Natural killer cell (primary cell): ENCODE data around the gene PILRA. TPM values are rescaled to one million over a fixed set of nuclear protein-coding genes. Genes with fewer than 3 reads are reported as not detected.

Experiments
- ATAC-seq, 3 donors: fragments of 150-1000 bp in 2 of 3; fragments of 200-7000 bp in 1 of 3; cut with Tn5 transposase; 1 replicate in 1 of 3; 2 replicates in 2 of 3; pipeline ENCODE4 v1.10.0; 2021; ENCODE audit warnings: mild to moderate bottlenecking in 2 of 3, moderate library complexity in 2 of 3
- DNase-seq, 2 donors: peaks; one replicate each; pipeline versions ENCODE4 v3.0.0 to v3.0.0-alpha.2; 2013 to 2021; ENCODE audit warnings: mixed read lengths in 1 of 2
- H3K27ac ChIP-seq: one replicate; pipeline ENCODE4 v1.5.1; 2013; ENCODE audit warnings: mild to moderate bottlenecking, low read length
- H3K27me3 ChIP-seq: one replicate; pipeline ENCODE4 v1.6.1; 2013; ENCODE audit warnings: low read length; ENCODE audit not compliant: control insufficient read depth, insufficient read depth
- H3K36me3 ChIP-seq: one replicate; pipeline ENCODE4 v1.6.1; 2013; ENCODE audit warnings: low read length; ENCODE audit not compliant: control insufficient read depth, insufficient read depth
- H3K4me1 ChIP-seq: one replicate; pipeline ENCODE4 v1.6.1; 2013; ENCODE audit warnings: low read length; ENCODE audit not compliant: control insufficient read depth, insufficient read depth
- H3K4me3 ChIP-seq: one replicate; pipeline ENCODE4 v1.5.1; 2013; ENCODE audit warnings: low read length
- H3K9me3 ChIP-seq: one replicate; pipeline ENCODE4 v1.6.1; 2013; ENCODE audit warnings: low read length; ENCODE audit not compliant: control insufficient read depth, insufficient read depth
- H3K27ac Mint-ChIP-seq, 2 donors: one replicate each; pipeline ENCODE4 v1.8.0; 2022; ENCODE audit warnings: mild to moderate bottlenecking in 2 of 2, mixed read lengths in 2 of 2, moderate library complexity in 1 of 2
- H3K27me3 Mint-ChIP-seq, 2 donors: one replicate each; pipeline ENCODE4 v1.8.0; 2022; ENCODE audit warnings: low read depth in 2 of 2, mixed read lengths in 2 of 2
- H3K36me3 Mint-ChIP-seq: one replicate; pipeline ENCODE4 v1.8.0; 2022; ENCODE audit warnings: mixed read lengths
- H3K4me1 Mint-ChIP-seq, 2 donors: one replicate each; pipeline ENCODE4 v1.8.0; 2022; ENCODE audit warnings: mixed read lengths in 2 of 2
- H3K4me3 Mint-ChIP-seq: one replicate; pipeline ENCODE4 v1.8.0; 2022; ENCODE audit warnings: mild to moderate bottlenecking, moderate library complexity, mixed read lengths
- H3K9me3 Mint-ChIP-seq, 2 donors: one replicate each; pipeline ENCODE4 v1.8.0; 2022; ENCODE audit warnings: mixed read lengths in 2 of 2
- CTCF ChIP-seq: fragments of 200-600 bp; IDR thresholded peaks from one replicate; pipeline ENCODE4 v1.8.0; 2022; ENCODE audit warnings: antibody characterized with exemption
- WGBS: methylation state at CpG from one replicate; pipeline ENCODE4 v1.1.7; 2013; ENCODE audit warnings: missing lambda C conversion rate; ENCODE audit not compliant: insufficient coverage; 5-methylcytosine and 5-hydroxymethylcytosine counted together
- intact Hi-C: fragments of 100-400 bp; cut with micrococcal nuclease; formaldehyde crosslinking; loops from one replicate; pipeline ENCODE4 v1.14.2; 2022
- total RNA-seq, 4 donors: library from RNA; stranded (reverse); fragments of 120-200 nt in 1 of 4; gene quantifications; one replicate each; pipeline versions ENCODE4 v1.2.3 to v1.2.4, GENCODE V29; 2013 to 2022

PILRA gene
- total RNA-seq, 3 donors from 2014 or later (not counting 1 experiment from before 2014, with no cell fraction given), result 18.8 to 38.8 (median 29.4) TPM

GRCh38 chr7:100402241-100402640 lies 29.0 kb downstream of the PILRA start:
- H3K4me1 Mint-ChIP-seq, result peaks cover 11 to 18% of the 10 kb centered on the region in 2 donors
- H3K27ac Mint-ChIP-seq, result no peak overlapping the region
- H3K4me1 ChIP-seq, result peaks cover 13% of the 10 kb centered on the region
- TF ChIP-seq CTCF, result no peak
- no peaks in the 10 kb centered on the region for H3K27me3 ChIP-seq
- H3K36me3 ChIP-seq, result no peaks in the 10 kb centered on the region
- H3K27me3 Mint-ChIP-seq, result no peaks in the 10 kb centered on the region
- intact Hi-C loops, result loop anchor here (5.0 kb wide), 1 partner anchor 35 kb away; no protein-coding TSS in a partner anchor
- no peaks in the 10 kb centered on the region for H3K36me3 Mint-ChIP-seq
- ATAC-seq (no peak), DNase-seq (no peak)
- H3K9me3 ChIP-seq, result no peaks in the 10 kb centered on the region
- 100% methylated on average over 2 of the region's 2 CpGs for WGBS
- no peak overlapping the region for H3K4me3 ChIP-seq
- no peaks in the 10 kb centered on the region for H3K9me3 Mint-ChIP-seq
- no peak overlapping the region for H3K4me3 Mint-ChIP-seq
- H3K27ac ChIP-seq, result no peak overlapping the region

GRCh38 chr7:100406767-100407166 lies 33.5 kb downstream of the PILRA start:
- intact Hi-C loops, result loop anchor here (1.0 to 5.0 kb wide), 2 partner anchors 134 to 216 kb away; no protein-coding TSS in a partner anchor
- H3K4me1 ChIP-seq, result peaks cover 4% of the 10 kb centered on the region
- TF ChIP-seq CTCF, result no peak
- WGBS, result 86% methylated on average over 4 of the region's 6 CpGs
- H3K4me3 Mint-ChIP-seq, result no peak overlapping the region
- H3K4me1 Mint-ChIP-seq, result no peaks in the 10 kb centered on the region
- no peaks in the 10 kb centered on the region for H3K9me3 ChIP-seq
- H3K9me3 Mint-ChIP-seq, result no peaks in the 10 kb centered on the region
- no peak overlapping the region for H3K4me3 ChIP-seq
- H3K27me3 Mint-ChIP-seq, result no peaks in the 10 kb centered on the region
- DNase-seq (no peak), ATAC-seq (no peak)
- H3K36me3 Mint-ChIP-seq, result no peaks in the 10 kb centered on the region
- no peaks in the 10 kb centered on the region for H3K27me3 ChIP-seq
- H3K27ac Mint-ChIP-seq, result no peak overlapping the region
- no peak overlapping the region for H3K27ac ChIP-seq
- H3K36me3 ChIP-seq, result no peaks in the 10 kb centered on the region

- Mint-ChIP-seq H3K4me1 (no peaks in the 10 kb centered on the region), H3K36me3 (no peaks in the 10 kb centered on the region)
- no peaks in the 10 kb centered on the region for H3K36me3 ChIP-seq
These were observed 34.2 kb downstream of the PILRA start for GRCh38 chr7:100407285-100408180.

More at GRCh38 chr7:100407285-100408180, 34.2 kb downstream of the PILRA start:
- H3K27me3 ChIP-seq, result no peaks in the 10 kb centered on the region
- no peak overlapping the region for H3K27ac Mint-ChIP-seq
- H3K4me1 ChIP-seq, result peaks cover 4% of the 10 kb centered on the region
- ATAC-seq, result peak; percentile 88 to 99 (median 96)
- TF ChIP-seq CTCF, result peak; percentile 87
- WGBS, result 46% methylated on average over 12 of the region's 12 CpGs
- H3K4me3 Mint-ChIP-seq, result no peak overlapping the region
- H3K9me3 ChIP-seq, result no peaks in the 10 kb centered on the region
- H3K4me3 ChIP-seq, result no peak overlapping the region
- no peaks in the 10 kb centered on the region for H3K27me3 Mint-ChIP-seq
- no peaks in the 10 kb centered on the region for H3K9me3 Mint-ChIP-seq
- intact Hi-C loops, result loop anchor here (1.0 to 5.0 kb wide), 3 partner anchors 135 to 275 kb away; no protein-coding TSS in a partner anchor
- peak in 1 of 2 donors; percentile 84 for DNase-seq
- no peak overlapping the region for H3K27ac ChIP-seq
